HCT116 (cell line): ENCODE measurements around the gene ATOH8. TPM values are rescaled to one million over a fixed set of nuclear protein-coding genes. Genes with fewer than 3 reads are reported as not detected.

Source experiments
- ATAC-seq: fragments of 200-7000 bp; cut with Tn5 transposase; 2 replicates; pipeline ENCODE4 v1.9.1; 2020; ENCODE audit warnings: mild to moderate bottlenecking, moderate library complexity
- BruUV-seq: library from RNA; stranded (reverse); fragments of 400-500 nt; replicated peaks from 2 replicates; lab custom pipeline; 2021; lab: Mats Ljungman, UMichigan
- CTCF ChIA-PET: fragments of 300-600 bp; sonication (Branson Sonifier 250); formaldehyde crosslinking; loops from one replicate; lab custom pipeline; 2021; ENCODE audit warnings: antibody characterized with exemption; lab: Charles Lee
- POLR2A ChIA-PET: fragments of 300-600, 350-600 bp; sonication (Branson Sonifier 250); formaldehyde crosslinking; loops from one replicate; lab custom pipeline; 2021; ENCODE audit warnings: antibody characterized with exemption; lab: Charles Lee
- RAD21 ChIA-PET, 2 experiments: fragments of 300-600 bp; sonication (Branson Sonifier 250); formaldehyde crosslinking; loops; one replicate each; lab custom pipeline; 2023; ENCODE audit warnings: low total read pairs in 2 of 2; ENCODE audit not compliant: uncharacterized antibody in 2 of 2, unreplicated experiment in 2 of 2, low non-redundant PET in 1 of 2; lab: Charles Lee
- DNase-seq: peaks from one replicate; pipeline ENCODE4 v3.0.0-alpha.2; 2010; ENCODE audit warnings: low read depth, low spot score
- H2AFZ ChIP-seq: fragments of 200-600 bp; shearing (Covaris generic), sonication (generic); 2 replicates; pipeline ENCODE4 v1.6.1; 2017; ENCODE audit warnings: low read depth, mixed run types, mixed read lengths, antibody characterized with exemption, low read length; ENCODE audit not compliant: poor library complexity, severe bottlenecking
- H3K27ac ChIP-seq: 2 replicates; pipeline ENCODE4 v1.5.1; 2012; ENCODE audit warnings: low read depth, low read length
- H3K27me3 ChIP-seq: fragments of 200-600 bp; sonication (generic); 2 replicates; pipeline ENCODE4 v1.6.1; 2016; ENCODE audit warnings: mixed run types, low read length, mixed read lengths; ENCODE audit not compliant: insufficient read depth
- H3K36me3 ChIP-seq, 2 experiments: fragments of 200-500 bp in 1 of 2; fragments of 200-600 bp in 1 of 2; sonication (Bioruptor generic) in 1 of 2; sonication (generic) in 1 of 2; 2 replicates each; pipeline versions ENCODE4 v1.5.1 to v1.6.1; 2014 to 2016; ENCODE audit warnings: low read length in 2 of 2, inconsistent platforms in 1 of 2, mixed read lengths in 1 of 2, mixed run types in 1 of 2; ENCODE audit not compliant: insufficient read depth in 2 of 2, control insufficient read depth in 1 of 2
- H3K4me1 ChIP-seq, 2 experiments: fragments of 200-600 bp in 1 of 2; sonication (generic) in 1 of 2; 2 replicates each; pipeline versions ENCODE4 v1.5.1 to v1.6.1; 2012 to 2017; ENCODE audit warnings: low read length in 2 of 2, inconsistent platforms in 1 of 2, mild to moderate bottlenecking in 1 of 2, mixed read lengths in 1 of 2, mixed run types in 1 of 2, moderate library complexity in 1 of 2; ENCODE audit not compliant: insufficient read depth in 2 of 2, control insufficient read depth in 1 of 2
- H3K4me2 ChIP-seq: fragments of 200-600 bp; sonication (generic); 2 replicates; pipeline ENCODE4 v1.6.1; 2017; ENCODE audit warnings: mixed run types, low read length, mixed read lengths
- H3K4me3 ChIP-seq, 2 experiments: fragments of 200-600 bp in 1 of 2; sonication (generic) in 1 of 2; replicated peaks in 1 of 2; 2 replicates each; pipeline ENCODE4 v1.5.1; 2011 to 2016; ENCODE audit warnings: low read length in 2 of 2, control low read depth in 1 of 2, low read depth in 1 of 2, mild to moderate bottlenecking in 1 of 2, mixed read lengths in 1 of 2, mixed run types in 1 of 2
- H3K79me2 ChIP-seq: fragments of 200-600 bp; sonication (generic); 2 replicates; pipeline ENCODE4 v1.6.1; 2017; ENCODE audit warnings: mild to moderate bottlenecking, mixed run types, low read length, moderate library complexity, mixed read lengths; ENCODE audit not compliant: insufficient read depth
- H3K9ac ChIP-seq: fragments of 200-600 bp; sonication (generic); 2 replicates; pipeline ENCODE4 v1.6.1; 2016; ENCODE audit warnings: low read length, mixed read lengths
- H3K9me2 ChIP-seq: fragments of 200-600 bp; sonication (generic), shearing (Covaris generic); 2 replicates; pipeline ENCODE4 v1.6.1; 2017; ENCODE audit warnings: mixed run types, mild to moderate bottlenecking, moderate library complexity; ENCODE audit not compliant: insufficient read depth
- H3K9me3 ChIP-seq, 2 experiments: fragments of 200-500 bp in 1 of 2; fragments of 200-600 bp in 1 of 2; sonication (Bioruptor generic) in 1 of 2; sonication (generic) in 1 of 2; 2 replicates each; pipeline ENCODE4 v1.6.1; 2014 to 2017; ENCODE audit warnings: low read length in 2 of 2, mixed read lengths in 2 of 2, inconsistent platforms in 1 of 2, low read depth in 1 of 2, mild to moderate bottlenecking in 1 of 2, mixed run types in 1 of 2, moderate library complexity in 1 of 2; ENCODE audit not compliant: control insufficient read depth in 1 of 2, insufficient read depth in 1 of 2
- H4K20me1 ChIP-seq: fragments of 200-600 bp; sonication (generic), shearing (Covaris generic); 2 replicates; pipeline ENCODE4 v1.6.1; 2017; ENCODE audit warnings: mixed run types, mild to moderate bottlenecking, moderate library complexity; ENCODE audit not compliant: insufficient read depth
- CBX3 ChIP-seq: IDR thresholded peaks from 2 replicates; pipeline ENCODE4 v1.6.1; 2012; ENCODE audit warnings: low read depth
- EGR1 ChIP-seq: IDR thresholded peaks from 2 replicates; pipeline ENCODE4 v1.6.1; 2012; ENCODE audit warnings: low read depth
- ELF1 ChIP-seq: IDR thresholded peaks from 2 replicates; pipeline ENCODE4 v1.6.1; 2012; ENCODE audit warnings: low read depth, borderline replicate concordance
- EZH2 ChIP-seq: fragments of 200-600 bp; sonication (generic); IDR thresholded peaks from 2 replicates; pipeline ENCODE4 v1.6.1; 2017; ENCODE audit warnings: antibody characterized with exemption, mixed run types
- FOSL1 ChIP-seq: IDR thresholded peaks from 2 replicates; pipeline ENCODE4 v1.6.1; 2012; ENCODE audit warnings: low read depth
- POLR2A ChIP-seq: IDR thresholded peaks from 2 replicates; pipeline ENCODE4 v1.7.0; 2011; ENCODE audit warnings: borderline replicate concordance; ENCODE audit not compliant: insufficient read depth, insufficient read length; ENCODE audit errors: extremely low read depth
- RAD21 ChIP-seq: IDR thresholded peaks from 2 replicates; pipeline ENCODE4 v1.6.1; 2012; ENCODE audit warnings: low read depth, mild to moderate bottlenecking
- SIN3A ChIP-seq: IDR thresholded peaks from 2 replicates; pipeline ENCODE4 v1.6.1; 2012; ENCODE audit warnings: low read depth
- SP1 ChIP-seq: IDR thresholded peaks from 2 replicates; pipeline ENCODE4 v1.6.1; 2012; ENCODE audit warnings: low read depth
- SRF ChIP-seq: IDR thresholded peaks from 2 replicates; pipeline ENCODE4 v1.6.1; 2012; ENCODE audit warnings: low read depth
- TCF7L2 ChIP-seq: IDR thresholded peaks from 2 replicates; pipeline ENCODE4 v1.7.0; 2011; ENCODE audit warnings: borderline replicate concordance, inconsistent platforms; ENCODE audit not compliant: insufficient read depth, insufficient read length; ENCODE audit errors: extremely low read depth
- YY1 ChIP-seq: IDR thresholded peaks from 2 replicates; pipeline ENCODE4 v1.6.1; 2011; ENCODE audit warnings: low read length, low read depth, moderate library complexity, mild to moderate bottlenecking; ENCODE audit not compliant: insufficient replicate concordance; ENCODE audit errors: extremely low read depth
- ZFX ChIP-seq: fragments of 450-650 bp; IDR thresholded peaks from 2 replicates; pipeline ENCODE4 v1.6.1; 2017
- ZNF274 ChIP-seq: fragments of 200-500 bp; sonication (Bioruptor generic); IDR thresholded peaks from 2 replicates; pipeline ENCODE4 v1.6.1; 2014; ENCODE audit warnings: mild to moderate bottlenecking, low read depth, low read length, inconsistent platforms
- intact Hi-C: fragments of 100-400 bp; cut with micrococcal nuclease; formaldehyde crosslinking; loops from 2 replicates; pipeline ENCODE4 v1.10.0; 2022
- total RNA-seq: library from RNA; stranded (reverse); gene quantifications from one replicate; pipeline ENCODE4 v1.2.1, GENCODE V29; 2021; ENCODE audit not compliant: unreplicated experiment
- TF ChIP-seq, protein P1 (sequence below), 3 experiments: fragments of 200-600 bp in 1 of 3; sonication (generic) in 1 of 3; IDR thresholded peaks in 2 of 3; conservative IDR thresholded peaks in 1 of 3; 2 replicates each; pipeline ENCODE4 v1.5.1; 2012 to 2017; ENCODE audit warnings: low read depth in 2 of 3, low read length in 2 of 3, antibody characterized with exemption in 1 of 3, borderline replicate concordance in 1 of 3, control low read depth in 1 of 3, mild to moderate bottlenecking in 1 of 3, mixed read lengths in 1 of 3, mixed run types in 1 of 3, moderate library complexity in 1 of 3; ENCODE audit not compliant: insufficient read depth in 1 of 3

Gene ATOH8
- total RNA-seq, 1 experiment from 2014 or later, result 0.74 TPM

DNA sequence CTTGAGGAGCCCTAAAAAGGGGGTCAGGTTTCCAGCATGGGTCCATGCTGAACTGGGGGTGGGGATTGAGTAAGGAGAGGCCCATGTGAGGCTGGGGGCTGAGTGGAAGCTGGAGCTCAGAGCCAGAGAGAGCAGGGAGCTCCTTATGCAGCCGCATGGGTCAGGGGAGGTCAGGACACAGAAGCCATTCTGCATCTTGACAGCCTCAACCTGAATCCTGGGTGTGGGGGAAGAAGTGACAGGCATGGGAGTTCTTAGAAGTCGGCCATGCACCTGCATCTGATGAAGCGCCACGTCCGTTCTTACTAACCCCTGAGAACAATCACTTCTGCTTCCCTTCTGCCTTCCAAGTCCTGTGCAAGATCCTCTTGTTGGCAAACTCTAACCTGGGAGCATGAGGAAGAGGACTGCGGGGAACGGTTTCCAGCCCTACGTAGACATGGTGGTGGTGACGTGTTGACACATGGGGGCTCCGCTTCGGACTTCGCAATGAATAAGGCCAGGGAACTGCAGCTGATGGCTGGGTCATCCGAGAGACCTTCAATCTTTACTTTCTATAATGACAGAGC lies 37.4 kb upstream of the ATOH8 start:
- Histone ChIP-seq H3K9ac (no peak overlapping the region), H4K20me1 (no peaks in the 10 kb centered on the region), H3K9me3 (no peaks in the 10 kb centered on the region), H3K4me3 (no peak overlapping the region), H3K4me2 (no peak overlapping the region), H3K36me3 (no peaks in the 10 kb centered on the region), H3K27me3 (no peaks in the 10 kb centered on the region)
- ChIA-PET RAD21 (no interaction called here), CTCF (interaction anchor here (1.0 to 1.2 kb wide), 2 partner anchors 9 to 79 kb away, joined by 3 to 4 read pairs; no protein-coding TSS in a partner anchor)
- ATAC-seq (no peak), DNase-seq (no peak)
- intact Hi-C loops, result no loop called here
- no peak for TF ChIP-seq ELF1
- TF ChIP-seq TCF7L2, result no peak
- TF ChIP-seq CBX3, result no peak
- no peak for TF ChIP-seq POLR2A
- no peak for TF ChIP-seq RAD21
- TF ChIP-seq EZH2, result no peak
- no peak for TF ChIP-seq SP1
- TF ChIP-seq, protein P1, sequence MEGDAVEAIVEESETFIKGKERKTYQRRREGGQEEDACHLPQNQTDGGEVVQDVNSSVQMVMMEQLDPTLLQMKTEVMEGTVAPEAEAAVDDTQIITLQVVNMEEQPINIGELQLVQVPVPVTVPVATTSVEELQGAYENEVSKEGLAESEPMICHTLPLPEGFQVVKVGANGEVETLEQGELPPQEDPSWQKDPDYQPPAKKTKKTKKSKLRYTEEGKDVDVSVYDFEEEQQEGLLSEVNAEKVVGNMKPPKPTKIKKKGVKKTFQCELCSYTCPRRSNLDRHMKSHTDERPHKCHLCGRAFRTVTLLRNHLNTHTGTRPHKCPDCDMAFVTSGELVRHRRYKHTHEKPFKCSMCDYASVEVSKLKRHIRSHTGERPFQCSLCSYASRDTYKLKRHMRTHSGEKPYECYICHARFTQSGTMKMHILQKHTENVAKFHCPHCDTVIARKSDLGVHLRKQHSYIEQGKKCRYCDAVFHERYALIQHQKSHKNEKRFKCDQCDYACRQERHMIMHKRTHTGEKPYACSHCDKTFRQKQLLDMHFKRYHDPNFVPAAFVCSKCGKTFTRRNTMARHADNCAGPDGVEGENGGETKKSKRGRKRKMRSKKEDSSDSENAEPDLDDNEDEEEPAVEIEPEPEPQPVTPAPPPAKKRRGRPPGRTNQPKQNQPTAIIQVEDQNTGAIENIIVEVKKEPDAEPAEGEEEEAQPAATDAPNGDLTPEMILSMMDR (IDR thresholded peaks at IDR 0.05 in 2 of 3, conservative IDR thresholded peaks at IDR 0.05 in 1 of 3; ENCODE audit: borderline replicate concordance in 1 of 3, insufficient read depth in 1 of 3, low read depth in 2 of 3, low read length in 2 of 3), result no peak
- TF ChIP-seq FOSL1, result no peak
- no peak for TF ChIP-seq YY1
- no peak for TF ChIP-seq SRF
- TF ChIP-seq SIN3A, result no peak
- no peak for TF ChIP-seq ZFX
- no peak for TF ChIP-seq ZNF274
- no peak for TF ChIP-seq EGR1
- TF ChIP-seq, all 23 proteins: peak for 0
- Histone ChIP-seq H3K9me2 (no peaks in the 10 kb centered on the region), H3K4me1 (no peaks in the 10 kb centered on the region), H3K79me2 (no peaks in the 10 kb centered on the region), H2AFZ (no peak overlapping the region), H3K27ac (no peak overlapping the region)
- POLR2A ChIA-PET, result interaction anchor here (0.5 kb wide), 1 partner anchor 59 kb away, joined by 7 read pairs; no protein-coding TSS in a partner anchor
- BruUV-seq, result no TSS peak
